Stimulated activated CD4-positive, alpha-beta T cell treated with anti-CD3 and anti-CD28 coated beads, Interleukin-4, amount 100 ng/mL, for 1 hour (primary cell): ENCODE results near the gene FAAP24.
"Not testable (repeated sequence)": the region's sequence is repeated elsewhere in the genome, so short reads cannot be mapped to it uniquely, and the experiment has no call there.

Source experiments
- DNase-seq: peaks from one replicate; pipeline ENCODE4 v3.0.0-alpha.2; 2020

FAAP24 gene

DNA sequence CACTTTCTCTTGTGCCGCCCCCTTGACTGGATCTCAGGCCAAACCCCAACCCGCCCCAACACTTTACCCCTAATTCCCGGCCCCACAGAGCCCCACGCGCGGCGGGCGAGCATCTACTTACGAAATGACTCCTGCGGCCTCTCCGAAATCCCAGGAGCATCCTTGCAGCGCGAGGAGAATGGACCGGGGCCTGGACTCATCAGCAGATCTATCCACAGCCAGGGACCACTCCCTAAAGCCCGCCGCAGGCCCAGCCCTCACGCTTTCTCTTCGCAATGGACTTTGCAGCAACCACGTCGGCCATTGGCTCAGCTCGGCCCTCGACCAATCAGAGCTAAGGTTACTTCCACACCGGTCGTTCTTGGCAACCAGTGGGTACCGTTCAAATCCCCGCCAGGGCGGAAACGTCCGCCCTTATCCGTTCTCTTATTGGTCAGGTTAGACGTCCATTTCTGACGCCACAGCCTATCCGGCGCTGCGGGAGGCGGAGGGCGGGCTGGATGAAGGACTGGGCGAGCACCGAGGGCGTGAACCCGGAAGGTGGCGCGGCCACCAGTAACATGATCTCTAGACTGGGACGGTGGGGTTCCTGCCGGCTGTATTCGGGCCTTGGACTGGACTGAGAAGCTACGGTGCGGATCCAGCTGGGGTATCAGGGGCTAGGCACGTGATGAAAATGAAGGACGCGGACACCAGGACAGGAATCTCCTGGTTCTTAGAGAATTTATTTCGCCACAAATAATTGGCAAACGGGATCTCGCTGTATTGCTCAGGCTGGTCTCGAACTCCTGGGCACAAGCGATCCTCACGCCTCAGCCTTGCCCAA is at the start of gene FAAP24, which contains the start of gene CEP89:
Gene FAAP24 (plus strand): TSS at position 528 of the 826 bp plus-strand sequence. CDS start 955 bp downstream, outside the sequence.
Gene CEP89 (minus strand): TSS at position 244 of the 826 bp plus-strand sequence. CDS start 84 bp downstream, at position 160.
- peak; percentile 94 for DNase-seq

GRCh38 chr19:32924200-32924599 is 47.8 kb upstream of the FAAP24 start:
- DNase-seq: no peak

GRCh38 chr19:32928806-32929205 is 43.2 kb upstream of the FAAP24 start:
- DNase-seq: no peak

DNA sequence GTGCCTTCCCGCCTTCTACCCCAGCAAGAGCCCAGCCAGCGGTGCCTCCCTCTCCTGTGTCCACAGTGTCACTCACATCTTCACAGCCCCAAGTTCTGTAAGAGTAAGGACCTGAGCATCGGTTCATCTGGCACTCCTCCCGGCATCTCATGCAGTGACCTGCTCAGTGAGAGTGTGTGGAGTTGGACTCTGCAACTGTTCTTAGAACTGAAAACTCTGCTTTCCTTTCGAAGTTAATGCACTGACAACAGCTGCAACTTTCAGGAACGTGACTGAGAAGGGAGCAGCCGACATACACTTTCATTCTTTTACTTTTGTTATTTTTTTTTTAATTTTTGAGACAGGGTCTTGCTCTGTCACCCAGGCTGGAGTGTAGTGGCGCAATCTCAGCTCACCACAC is 41.5 kb upstream of the FAAP24 start:
- DNase-seq: no peak

- no peak for DNase-seq
Measured at GRCh38 chr19:32933571-32933970, 38.5 kb upstream of the FAAP24 start.

DNA sequence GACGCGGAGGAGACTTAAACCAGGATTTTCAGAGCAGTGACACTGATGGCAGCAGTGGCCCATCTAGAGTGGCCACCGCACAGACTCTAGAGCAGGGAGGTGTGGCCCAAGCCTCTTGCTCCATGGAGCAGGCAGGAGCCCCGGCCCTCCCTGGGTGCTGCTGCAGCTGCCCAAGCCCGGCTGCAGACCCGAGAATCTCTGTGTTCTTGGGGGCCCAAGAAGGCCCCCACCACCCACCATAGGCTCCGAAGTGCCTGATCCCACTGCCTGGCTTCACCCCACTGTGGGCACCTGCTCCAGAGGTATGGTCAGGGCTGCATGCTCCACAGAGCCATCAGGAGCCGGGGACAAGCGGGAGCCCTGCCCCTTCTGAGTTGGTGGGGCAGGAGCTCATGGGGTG is 36.4 kb upstream of the FAAP24 start:
- DNase-seq: no peak

- DNase-seq: no peak
Measured at GRCh38 chr19:32936065-32936464, 36.0 kb upstream of the FAAP24 start.

DNA sequence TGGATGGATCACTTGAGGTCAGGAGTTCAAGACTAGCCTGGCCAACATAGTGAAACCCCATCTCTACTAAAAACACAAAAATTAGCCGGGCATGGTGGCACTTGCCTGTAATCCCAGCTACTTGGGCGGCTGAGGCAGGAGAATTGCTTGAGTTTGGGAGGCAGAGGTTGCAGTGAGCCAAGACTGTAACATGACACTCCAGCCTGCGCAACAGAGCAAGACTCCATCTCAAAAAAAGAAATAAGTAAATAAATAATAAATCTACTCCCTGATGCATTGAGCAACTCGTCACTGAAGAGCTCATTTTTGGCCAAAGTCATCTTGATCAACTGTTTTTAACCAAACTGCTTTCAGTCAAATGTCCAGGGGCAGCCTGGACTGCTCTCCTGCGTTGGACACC is 30.8 kb upstream of the FAAP24 start:
- not testable (repeated sequence) for DNase-seq

- no peak for DNase-seq
Measured at GRCh38 chr19:32945260-32945659, 26.8 kb upstream of the FAAP24 start.

GRCh38 chr19:32966750-32967149 is 5.3 kb upstream of the FAAP24 start:
- DNase-seq: no peak

- DNase-seq: no peak
Measured at GRCh38 chr19:32969549-32969948, 2.5 kb upstream of the FAAP24 start.

GRCh38 chr19:32971012-32971595 is 938 bp upstream of the FAAP24 start:
- no peak for DNase-seq

DNA sequence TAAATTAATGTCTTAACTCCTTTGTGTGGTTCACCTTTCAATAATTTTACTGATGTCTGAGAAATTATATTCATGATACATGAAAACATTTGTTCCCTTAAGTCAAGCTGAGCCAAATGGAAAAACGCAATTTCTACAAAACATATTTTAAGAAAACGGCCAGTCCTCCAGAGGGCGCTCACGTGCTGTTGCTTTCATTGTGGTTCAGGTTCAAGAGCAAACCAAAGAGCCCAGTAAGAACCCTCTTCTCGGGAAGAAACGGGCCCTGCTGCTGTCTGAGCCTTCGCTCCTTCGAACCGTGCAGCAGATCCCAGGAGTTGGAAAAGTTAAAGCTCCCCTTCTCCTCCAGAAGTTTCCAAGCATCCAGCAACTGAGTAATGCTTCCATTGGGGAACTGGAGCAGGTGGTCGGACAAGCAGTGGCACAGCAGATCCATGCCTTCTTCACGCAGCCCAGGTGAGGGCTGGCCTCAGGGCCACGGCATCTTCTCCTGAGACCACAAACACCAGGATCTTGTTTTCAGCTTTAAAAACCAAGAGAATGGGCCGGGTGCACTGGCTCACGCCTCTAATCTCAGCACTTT is 4.3 kb downstream of the FAAP24 start:
- DNase-seq: peak; percentile 70

DNA sequence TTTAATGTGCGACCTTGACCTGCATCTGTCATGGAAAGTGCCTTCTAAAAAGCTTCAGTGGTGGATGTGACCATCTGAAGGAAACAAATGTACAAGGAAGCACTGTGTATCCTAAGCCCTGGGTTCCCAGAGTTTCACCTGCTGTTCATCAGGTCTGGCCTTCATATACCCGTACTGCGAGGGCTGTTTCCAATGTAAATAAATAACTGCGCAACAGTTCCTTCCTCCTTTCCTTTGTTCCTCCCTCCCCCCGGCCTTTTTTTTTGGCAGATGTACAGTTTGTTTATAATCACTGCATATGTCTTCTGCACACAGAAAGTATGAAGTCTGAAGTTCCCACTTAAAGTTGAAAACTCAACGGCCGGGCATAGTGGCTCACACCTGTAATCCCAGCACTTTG is 5.2 kb downstream of the FAAP24 start:
- no peak for DNase-seq

GRCh38 chr19:32977813-32978212 is 5.8 kb downstream of the FAAP24 start:
- DNase-seq: not testable (repeated sequence)

GRCh38 chr19:32979807-32980206 is 7.8 kb downstream of the FAAP24 start:
- not testable (repeated sequence) for DNase-seq

DNA sequence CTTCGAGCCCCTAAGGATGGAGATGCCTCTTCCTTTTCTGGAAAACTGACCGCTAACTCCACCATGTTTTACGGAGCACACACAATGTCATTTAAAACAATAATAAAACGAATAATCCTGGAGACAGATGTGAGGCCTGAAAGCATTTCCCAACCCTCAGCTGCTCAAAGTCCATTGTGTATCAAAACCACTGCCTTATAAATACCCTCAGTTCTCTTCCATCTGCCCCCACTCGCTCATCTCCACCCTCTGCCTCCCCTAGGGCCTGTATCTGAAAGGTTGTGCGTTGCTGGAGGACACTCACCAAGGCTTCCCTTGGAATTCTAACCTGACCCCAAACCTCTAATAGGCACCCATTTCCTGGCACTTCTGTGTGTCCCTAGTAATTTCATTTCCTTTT is 10.4 kb downstream of the FAAP24 start:
- DNase-seq: not testable (repeated sequence)

DNA sequence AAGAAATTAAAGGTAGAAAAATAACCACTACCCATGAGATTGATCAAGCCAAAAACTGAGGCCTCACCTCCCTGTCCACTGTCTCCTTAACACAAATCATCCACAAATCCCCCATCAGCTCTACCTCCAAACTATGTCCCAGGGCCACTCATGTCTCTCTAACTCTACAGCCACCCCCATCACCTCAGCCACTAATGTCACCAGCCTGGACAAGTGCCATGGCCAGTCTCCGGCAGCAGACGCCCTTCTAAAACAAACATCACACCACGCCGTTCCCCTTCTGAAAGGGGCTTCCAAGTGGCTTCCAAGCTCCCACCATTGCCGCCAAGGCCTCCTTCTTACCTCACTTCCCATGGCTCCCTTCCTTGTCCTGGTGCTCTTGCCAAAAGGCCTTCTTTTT is 16.2 kb downstream of the FAAP24 start:
- not testable (repeated sequence) for DNase-seq

GRCh38 chr19:32988724-32989123 is 16.7 kb downstream of the FAAP24 start:
- DNase-seq: no peak

DNA sequence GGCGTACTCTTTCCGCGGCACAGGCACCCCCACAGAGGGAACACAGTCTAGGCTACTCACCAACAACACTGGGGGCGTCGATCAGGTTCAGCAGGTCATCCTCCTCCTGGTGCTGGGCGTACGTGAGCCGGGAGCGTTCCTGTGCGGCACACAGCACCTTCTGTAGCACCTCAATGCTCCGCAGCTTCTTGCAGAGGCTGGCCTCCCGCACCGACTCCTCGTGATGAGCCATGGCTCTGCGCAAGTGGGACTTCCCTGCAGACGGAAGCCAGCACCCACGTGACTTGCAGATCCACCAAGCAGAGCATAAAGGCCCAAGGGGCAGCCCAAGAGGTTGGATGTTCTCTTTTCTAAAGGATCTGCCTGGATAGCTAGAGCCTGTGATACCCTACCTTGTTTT is 23.9 kb downstream of the FAAP24 start:
- not testable (repeated sequence) for DNase-seq

DNA sequence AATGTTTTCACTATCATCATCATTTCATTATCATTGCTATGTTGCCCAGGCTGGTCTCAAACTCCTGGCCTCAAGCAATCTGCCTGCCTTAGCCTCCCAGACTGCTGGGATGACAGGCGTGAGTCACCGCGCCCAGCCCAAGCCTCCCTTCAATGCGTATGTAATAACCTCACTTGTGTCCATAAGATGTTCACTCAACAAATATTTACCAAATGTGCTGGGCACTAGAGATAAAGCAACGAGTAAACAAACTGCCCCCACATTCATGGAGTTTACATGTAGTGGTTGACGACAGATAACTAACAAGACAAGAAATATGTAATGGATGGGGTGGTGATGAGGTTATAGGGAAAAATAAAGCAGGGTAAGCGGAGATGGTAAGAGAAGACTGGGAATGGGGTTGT is 25.0 kb downstream of the FAAP24 start:
- not testable (repeated sequence) for DNase-seq

DNA sequence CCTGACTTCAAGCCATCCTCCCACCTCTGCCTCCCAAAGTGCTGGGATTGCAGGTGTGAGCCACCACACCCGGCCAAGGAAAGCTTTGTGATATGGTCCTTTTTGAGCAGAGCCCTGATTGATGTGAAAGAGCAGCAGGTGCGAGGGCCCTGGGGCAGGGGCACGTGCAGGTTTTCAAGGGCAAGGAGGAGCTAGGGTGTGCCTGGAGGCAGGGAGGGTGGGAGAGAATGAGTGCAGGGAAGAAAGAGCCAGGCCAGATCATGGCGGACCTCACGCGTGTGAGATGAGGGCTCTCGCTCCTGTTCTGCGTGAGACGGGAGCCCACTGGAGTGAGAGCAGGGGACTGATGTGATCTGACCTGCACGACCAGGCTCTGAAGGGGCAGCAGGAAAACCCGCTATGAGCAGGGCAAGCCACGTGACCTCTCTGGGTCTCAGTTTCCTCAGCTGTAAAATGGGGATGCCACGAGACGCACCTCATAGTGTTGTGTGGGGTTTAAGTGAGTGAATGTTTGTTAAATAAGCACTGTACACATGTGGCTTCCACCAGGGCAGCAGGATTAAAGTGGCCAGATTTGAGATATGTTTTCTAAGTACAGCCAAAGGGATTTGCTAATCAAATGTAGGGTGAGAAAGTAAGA is 25.8 kb downstream of the FAAP24 start:
- no peak for DNase-seq

DNA sequence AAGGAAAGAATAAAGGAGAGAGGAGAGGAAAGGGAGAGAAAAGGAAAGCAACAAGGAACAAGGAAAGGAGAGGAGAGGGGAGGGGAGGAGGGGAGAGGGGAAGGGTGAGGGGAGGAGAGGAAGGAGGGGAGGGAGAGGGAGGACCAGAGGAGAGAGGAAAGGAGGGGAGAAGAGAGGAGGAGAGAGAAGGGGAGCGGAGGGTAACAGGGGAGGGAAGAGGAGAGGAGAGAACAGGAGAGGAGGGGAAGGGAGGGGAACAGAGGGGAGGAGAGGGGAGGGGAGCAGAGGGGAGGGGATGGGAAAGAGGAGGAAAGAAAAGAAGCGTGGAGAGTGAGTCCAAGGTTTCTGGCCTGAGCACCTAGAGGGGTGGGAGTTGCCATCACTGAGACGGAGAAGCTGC is 26.7 kb downstream of the FAAP24 start:
- no peak for DNase-seq
